Astrocyte (in vitro differentiated cells and primary cell): Measurements from ENCODE around the gene ARMC12. TPM values are rescaled to one million over a fixed set of nuclear protein-coding genes. Genes with fewer than 3 reads are reported as not detected.

ENCODE experiments used
- DNase-seq: peaks from one replicate; pipeline ENCODE4 v3.0.0-alpha.2; 2010; ENCODE audit warnings: low read depth
- FAIRE-seq: peaks from 2 replicates; lab custom pipeline; 2011; peaks lifted over from hg19 to GRCh38; lab: Jason Lieb, UNC
- H2AFZ ChIP-seq: 2 replicates; pipeline ENCODE4 v1.6.0; 2012; ENCODE audit warnings: low read depth, low read length, inconsistent platforms
- H3K27ac ChIP-seq: 2 replicates; pipeline ENCODE4 v1.5.1; 2011; ENCODE audit warnings: low read depth, low read length, inconsistent platforms
- H3K27me3 ChIP-seq: 2 replicates; pipeline ENCODE4 v1.6.0; 2011; ENCODE audit warnings: low read length, inconsistent platforms; ENCODE audit not compliant: insufficient read depth
- H3K36me3 ChIP-seq: 2 replicates; pipeline ENCODE4 v1.5.1; 2011; ENCODE audit warnings: low read length, inconsistent platforms; ENCODE audit not compliant: insufficient read depth
- H3K4me1 ChIP-seq: 2 replicates; pipeline ENCODE4 v1.5.1; 2011; ENCODE audit warnings: low read length, inconsistent platforms; ENCODE audit not compliant: insufficient read depth
- H3K4me2 ChIP-seq: 2 replicates; pipeline ENCODE4 v1.6.0; 2012; ENCODE audit warnings: low read length, inconsistent platforms
- H3K4me3 ChIP-seq: 2 replicates; pipeline ENCODE4 v1.5.1; 2011; ENCODE audit warnings: low read depth, mild to moderate bottlenecking, low read length, inconsistent platforms; ENCODE audit not compliant: insufficient read depth
- H3K79me2 ChIP-seq: 2 replicates; pipeline ENCODE4 v1.6.0; 2012; ENCODE audit warnings: mild to moderate bottlenecking, low read length, inconsistent platforms; ENCODE audit not compliant: insufficient read depth
- H3K9ac ChIP-seq: 2 replicates; pipeline ENCODE4 v1.6.0; 2012; ENCODE audit warnings: mild to moderate bottlenecking, low read length, inconsistent platforms
- H3K9me3 ChIP-seq: 2 replicates; pipeline ENCODE4 v1.5.1; 2012; ENCODE audit warnings: low read depth, mild to moderate bottlenecking, low read length, inconsistent platforms; ENCODE audit not compliant: insufficient read depth
- H4K20me1 ChIP-seq: 2 replicates; pipeline ENCODE4 v1.6.0; 2012; ENCODE audit warnings: low read length, inconsistent platforms; ENCODE audit not compliant: insufficient read depth
- H3K27ac Mint-ChIP-seq: one replicate; pipeline ENCODE4 v1.8.0; 2021; ENCODE audit warnings: mild to moderate bottlenecking, mixed read lengths; ENCODE audit not compliant: unreplicated experiment
- H3K27me3 Mint-ChIP-seq: one replicate; pipeline ENCODE4 v1.8.0; 2021; ENCODE audit warnings: low read depth, mixed read lengths; ENCODE audit not compliant: unreplicated experiment
- H3K36me3 Mint-ChIP-seq: one replicate; pipeline ENCODE4 v1.8.0; 2021; ENCODE audit warnings: low read depth, mixed read lengths; ENCODE audit not compliant: unreplicated experiment
- H3K4me1 Mint-ChIP-seq: one replicate; pipeline ENCODE4 v1.8.0; 2021; ENCODE audit warnings: low read depth, mixed read lengths; ENCODE audit not compliant: unreplicated experiment
- H3K4me3 Mint-ChIP-seq: one replicate; pipeline ENCODE4 v1.8.0; 2021; ENCODE audit warnings: mild to moderate bottlenecking, moderate library complexity, mixed read lengths; ENCODE audit not compliant: unreplicated experiment
- H3K9me3 Mint-ChIP-seq: one replicate; pipeline ENCODE4 v1.8.0; 2021; ENCODE audit warnings: mild to moderate bottlenecking, mixed read lengths; ENCODE audit not compliant: unreplicated experiment
- EZH2 ChIP-seq: IDR thresholded peaks from 2 replicates; pipeline ENCODE4 v1.6.1; 2012; ENCODE audit warnings: mild to moderate bottlenecking, low read length, inconsistent platforms; ENCODE audit not compliant: insufficient read depth
- total RNA-seq: library from RNA; stranded (reverse); gene quantifications from 2 replicates; pipeline ENCODE4 v1.2.1, GENCODE V29; 2021
- TF ChIP-seq, protein P1 (sequence below): IDR thresholded peaks from 2 replicates; pipeline ENCODE4 v1.5.1; 2011; ENCODE audit warnings: low read depth, mild to moderate bottlenecking, inconsistent platforms, low read length, moderate library complexity; ENCODE audit not compliant: insufficient read depth

The ARMC12 gene
- total RNA-seq, 1 donor from 2014 or later: 0.25 TPM

DNA sequence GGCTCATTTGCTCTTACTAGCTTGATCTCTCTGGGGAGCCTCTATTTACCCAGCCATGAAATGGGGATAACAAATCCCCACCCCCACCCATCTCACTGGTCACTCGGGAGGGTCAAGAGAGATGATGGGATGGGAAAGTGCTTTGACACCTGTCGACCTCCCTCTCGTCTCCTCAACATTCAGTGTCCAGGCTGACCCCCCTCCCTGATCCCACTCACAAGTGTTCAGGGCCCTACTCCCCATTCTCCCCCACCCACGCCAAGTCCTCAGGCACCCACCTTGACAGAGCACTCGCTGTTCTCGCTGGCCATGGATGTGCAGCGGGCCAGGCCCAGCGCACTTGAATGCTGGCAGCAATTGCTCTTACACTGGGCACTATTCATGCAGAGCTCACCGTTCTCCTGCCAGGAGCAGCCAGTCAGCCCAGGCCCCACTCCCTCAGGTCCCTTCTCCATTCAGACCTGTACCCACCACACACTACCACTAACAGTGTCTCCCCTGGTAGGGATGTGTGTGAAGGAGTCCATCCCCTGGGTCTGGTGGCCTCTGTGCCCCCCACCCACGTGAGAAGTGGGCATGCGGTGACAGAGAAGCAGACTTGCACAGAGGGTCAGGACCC, 58.7 kb downstream of the ARMC12 start:
- H3K9me3 ChIP-seq: no peaks in the 10 kb centered on the region
- DNase-seq: no peak
- TF ChIP-seq, protein P1, sequence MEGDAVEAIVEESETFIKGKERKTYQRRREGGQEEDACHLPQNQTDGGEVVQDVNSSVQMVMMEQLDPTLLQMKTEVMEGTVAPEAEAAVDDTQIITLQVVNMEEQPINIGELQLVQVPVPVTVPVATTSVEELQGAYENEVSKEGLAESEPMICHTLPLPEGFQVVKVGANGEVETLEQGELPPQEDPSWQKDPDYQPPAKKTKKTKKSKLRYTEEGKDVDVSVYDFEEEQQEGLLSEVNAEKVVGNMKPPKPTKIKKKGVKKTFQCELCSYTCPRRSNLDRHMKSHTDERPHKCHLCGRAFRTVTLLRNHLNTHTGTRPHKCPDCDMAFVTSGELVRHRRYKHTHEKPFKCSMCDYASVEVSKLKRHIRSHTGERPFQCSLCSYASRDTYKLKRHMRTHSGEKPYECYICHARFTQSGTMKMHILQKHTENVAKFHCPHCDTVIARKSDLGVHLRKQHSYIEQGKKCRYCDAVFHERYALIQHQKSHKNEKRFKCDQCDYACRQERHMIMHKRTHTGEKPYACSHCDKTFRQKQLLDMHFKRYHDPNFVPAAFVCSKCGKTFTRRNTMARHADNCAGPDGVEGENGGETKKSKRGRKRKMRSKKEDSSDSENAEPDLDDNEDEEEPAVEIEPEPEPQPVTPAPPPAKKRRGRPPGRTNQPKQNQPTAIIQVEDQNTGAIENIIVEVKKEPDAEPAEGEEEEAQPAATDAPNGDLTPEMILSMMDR: no peak
- no peak for TF ChIP-seq EZH2
- H3K27me3 ChIP-seq: peaks cover 6% of the 10 kb centered on the region
- H3K4me3 ChIP-seq: no peak overlapping the region
- H3K79me2 ChIP-seq: no peaks in the 10 kb centered on the region
- no peak overlapping the region for H3K27ac ChIP-seq
- no peaks in the 10 kb centered on the region for H4K20me1 ChIP-seq
- H3K27me3 Mint-ChIP-seq: peaks cover 46% of the 10 kb centered on the region
- no peaks in the 10 kb centered on the region for H3K4me1 ChIP-seq
- no peak overlapping the region for H2AFZ ChIP-seq
- H3K9ac ChIP-seq: no peak overlapping the region
- H3K9me3 Mint-ChIP-seq: no peaks in the 10 kb centered on the region
- H3K36me3 Mint-ChIP-seq: peaks cover 3% of the 10 kb centered on the region
- H3K4me2 ChIP-seq: no peak overlapping the region
- no peak overlapping the region for H3K27ac Mint-ChIP-seq
- no peak for FAIRE-seq
- no peaks in the 10 kb centered on the region for H3K36me3 ChIP-seq
- peaks cover 3% of the 10 kb centered on the region for H3K4me1 Mint-ChIP-seq
- peak overlapping the region; percentile 27 for H3K4me3 Mint-ChIP-seq

- Histone ChIP-seq H3K36me3 (no peaks in the 10 kb centered on the region), H3K9ac (no peak overlapping the region), H2AFZ (no peak overlapping the region), H3K4me3 (no peak overlapping the region), H3K9me3 (no peaks in the 10 kb centered on the region), H3K27me3 (peaks cover 6% of the 10 kb centered on the region), H3K79me2 (no peaks in the 10 kb centered on the region), H3K4me1 (no peaks in the 10 kb centered on the region), H3K27ac (no peak overlapping the region), H3K4me2 (no peak overlapping the region), H4K20me1 (no peaks in the 10 kb centered on the region)
- TF ChIP-seq, protein P1: no peak
- TF ChIP-seq EZH2: no peak
- no peak for DNase-seq
- H3K36me3 Mint-ChIP-seq: peaks cover 3% of the 10 kb centered on the region
- peaks cover 47% of the 10 kb centered on the region for H3K27me3 Mint-ChIP-seq
- no peak for FAIRE-seq
- peak overlapping the region; percentile 5 for H3K27ac Mint-ChIP-seq
- H3K4me1 Mint-ChIP-seq: peaks cover 3% of the 10 kb centered on the region
- no peaks in the 10 kb centered on the region for H3K9me3 Mint-ChIP-seq
- no peak overlapping the region for H3K4me3 Mint-ChIP-seq
Measured at GRCh38 chr6:35796236-35796635, 59.4 kb downstream of the ARMC12 start.

- FAIRE-seq (no peak), DNase-seq (no peak)
- H3K4me3 ChIP-seq: no peak overlapping the region
- no peaks in the 10 kb centered on the region for H4K20me1 ChIP-seq
- no peaks in the 10 kb centered on the region for H3K9me3 ChIP-seq
- H3K79me2 ChIP-seq: no peaks in the 10 kb centered on the region
- no peaks in the 10 kb centered on the region for H3K27me3 ChIP-seq
- no peak overlapping the region for H3K4me3 Mint-ChIP-seq
- H3K9me3 Mint-ChIP-seq: no peaks in the 10 kb centered on the region
- no peak overlapping the region for H3K4me2 ChIP-seq
- H3K4me1 Mint-ChIP-seq: peaks cover 3% of the 10 kb centered on the region
- no peak for TF ChIP-seq EZH2
- TF ChIP-seq, protein P1: no peak
- peaks cover 3% of the 10 kb centered on the region for H3K36me3 Mint-ChIP-seq
- no peak overlapping the region for H3K27ac Mint-ChIP-seq
- no peak overlapping the region for H3K27ac ChIP-seq
- peaks cover 47% of the 10 kb centered on the region for H3K27me3 Mint-ChIP-seq
- no peak overlapping the region for H2AFZ ChIP-seq
- H3K9ac ChIP-seq: no peak overlapping the region
- H3K36me3 ChIP-seq: no peaks in the 10 kb centered on the region
- H3K4me1 ChIP-seq: no peaks in the 10 kb centered on the region
Measured at GRCh38 chr6:35797837-35798526, 61.1 kb downstream of the ARMC12 start.
